GM12878 (cell line): Measurements from ENCODE around the gene SARDH. TPM values are rescaled to one million over a fixed set of nuclear protein-coding genes. Genes with fewer than 3 reads are reported as not detected.

Experiments used
- ATAC-seq: fragments of 200-7000 bp; cut with Tn5 transposase; 3 replicates; pipeline ENCODE4 v1.9.1; 2020; ENCODE audit warnings: mild to moderate bottlenecking, moderate library complexity
- BruUV-seq: library from RNA; stranded (reverse); fragments of 400-500 nt; replicated peaks from 2 replicates; lab custom pipeline; 2021; lab: Mats Ljungman, UMichigan
- CTCF ChIA-PET: fragments of 300-600 bp; sonication (Branson Sonifier 250); formaldehyde crosslinking; extraction: SDS; loops from one replicate; lab custom pipeline; 2021; ENCODE audit warnings: inconsistent platforms; lab: Yijun Ruan, JAX
- POLR2A ChIA-PET: fragments of 350-600 bp; formaldehyde crosslinking; extraction: SDS; loops from one replicate; lab custom pipeline; 2021; ENCODE audit warnings: inconsistent platforms; lab: Charles Lee
- RAD21 ChIA-PET: fragments of 300-600 bp; sonication (Branson Sonifier 250); formaldehyde crosslinking; loops from one replicate; lab custom pipeline; 2023; ENCODE audit warnings: antibody characterized with exemption; ENCODE audit not compliant: unreplicated experiment; lab: Charles Lee
- SMC1A ChIA-PET: fragments of 300-600 bp; sonication (Branson Sonifier 250); formaldehyde crosslinking; loops from one replicate; lab custom pipeline; 2023; ENCODE audit not compliant: unreplicated experiment, uncharacterized antibody; lab: Charles Lee
- DNase-seq: peaks from one replicate; pipeline ENCODE4 v3.0.0-alpha.2; 2011; ENCODE audit warnings: low read depth, low spot score
- FAIRE-seq: peaks from 3 replicates; lab custom pipeline; 2011; peaks lifted over from hg19 to GRCh38; lab: Jason Lieb, UNC
- H2AFZ ChIP-seq: 2 replicates; pipeline ENCODE4 v1.6.0; 2011; ENCODE audit warnings: low read depth, low read length, control low read depth; ENCODE audit not compliant: control insufficient read depth
- H3K27ac ChIP-seq: 2 replicates; pipeline ENCODE4 v1.5.1; 2011; ENCODE audit warnings: control low read depth; ENCODE audit not compliant: control insufficient read depth, insufficient read depth
- H3K27me3 ChIP-seq, 2 experiments: replicated peaks in 1 of 2; 2 replicates each; pipeline versions ENCODE4 v1.6.0 to v1.6.1; 2011; ENCODE audit warnings: low read length in 1 of 2; ENCODE audit not compliant: control insufficient read depth in 2 of 2, insufficient read depth in 2 of 2
- H3K36me3 ChIP-seq, 2 experiments: 2 replicates each; pipeline ENCODE4 v1.5.1; 2011; ENCODE audit warnings: low read length in 1 of 2; ENCODE audit not compliant: control insufficient read depth in 2 of 2, insufficient read depth in 2 of 2
- H3K4me1 ChIP-seq: 2 replicates; pipeline ENCODE4 v1.6.1; 2011; ENCODE audit warnings: mild to moderate bottlenecking, low read length, moderate library complexity, mixed read lengths; ENCODE audit not compliant: control insufficient read depth, insufficient read depth
- H3K4me2 ChIP-seq: 2 replicates; pipeline ENCODE4 v1.6.0; 2011; ENCODE audit warnings: control low read depth; ENCODE audit not compliant: control insufficient read depth, insufficient read depth
- H3K4me3 ChIP-seq: fragments of 200-600 bp; sonication (generic); 2 replicates; pipeline ENCODE4 v1.5.1; 2016
- H3K79me2 ChIP-seq: 2 replicates; pipeline ENCODE4 v1.6.0; 2011; ENCODE audit warnings: low read length; ENCODE audit not compliant: control insufficient read depth, insufficient read depth
- H3K9ac ChIP-seq: 2 replicates; pipeline ENCODE4 v1.8.0; 2011; ENCODE audit warnings: low read length, control low read depth, mixed read lengths; ENCODE audit not compliant: control insufficient read depth, insufficient read depth
- H3K9me3 ChIP-seq: replicated peaks from 3 replicates; pipeline ENCODE4 v1.5.1; 2011; ENCODE audit warnings: mild to moderate bottlenecking, low read length; ENCODE audit not compliant: control insufficient read depth, insufficient read depth
- H4K20me1 ChIP-seq: 2 replicates; pipeline ENCODE4 v1.6.0; 2011; ENCODE audit not compliant: control insufficient read depth, insufficient read depth
- BCL11A ChIP-seq: IDR thresholded peaks from 2 replicates; pipeline ENCODE4 v1.6.1; 2011; ENCODE audit warnings: low read depth, low read length
- CBX5 ChIP-seq: sonication (generic); IDR thresholded peaks from 2 replicates; pipeline ENCODE4 v1.6.1; 2016; ENCODE audit warnings: low read depth, moderate library complexity, mild to moderate bottlenecking, inconsistent platforms
- CREB1 ChIP-seq: IDR thresholded peaks from 2 replicates; pipeline ENCODE4 v1.6.1; 2012; ENCODE audit warnings: low read depth, mild to moderate bottlenecking, inconsistent platforms
- FOXK2 ChIP-seq: fragments of 450-650 bp; IDR thresholded peaks from 2 replicates; pipeline ENCODE4 v1.6.1; 2017; ENCODE audit warnings: mild to moderate bottlenecking, moderate library complexity
- FOXM1 ChIP-seq: IDR thresholded peaks from 2 replicates; pipeline ENCODE4 v1.6.1; 2012; ENCODE audit warnings: low read depth, mild to moderate bottlenecking, inconsistent platforms, low read length, moderate library complexity
- MYC ChIP-seq: IDR thresholded peaks from 2 replicates; pipeline ENCODE4 v1.6.1; 2011; ENCODE audit warnings: mild to moderate bottlenecking, low read length, moderate library complexity, inconsistent platforms; ENCODE audit not compliant: insufficient read depth, insufficient replicate concordance, insufficient read length, severe bottlenecking
- NFIC ChIP-seq: IDR thresholded peaks from 2 replicates; pipeline ENCODE4 v1.6.1; 2012; ENCODE audit warnings: low read depth, mild to moderate bottlenecking, inconsistent platforms, low read length, moderate library complexity
- PKNOX1 ChIP-seq: fragments of 450-650 bp; IDR thresholded peaks from 2 replicates; pipeline ENCODE4 v1.6.1; 2016; ENCODE audit warnings: mild to moderate bottlenecking
- PRDM15 ChIP-seq: fragments of 450-650 bp; formaldehyde crosslinking; IDR thresholded peaks from 2 replicates; pipeline ENCODE4 v1.4.0; 2020; ENCODE audit warnings: mild to moderate bottlenecking, moderate library complexity
- RELB ChIP-seq: fragments of 450-650 bp; IDR thresholded peaks from 2 replicates; pipeline ENCODE4 v1.6.1; 2017; ENCODE audit warnings: low read depth, mild to moderate bottlenecking, moderate library complexity
- SIN3A ChIP-seq: IDR thresholded peaks from 2 replicates; pipeline ENCODE4 v1.6.1; 2012; ENCODE audit warnings: low read depth, low read length, improper control_type of control experiment
- USF2 ChIP-seq: IDR thresholded peaks from 2 replicates; pipeline ENCODE4 v1.6.1; 2011; ENCODE audit warnings: low read depth, low read length, improper control_type of control experiment, borderline replicate concordance
- ZBTB11 ChIP-seq: fragments of 450-650 bp; formaldehyde crosslinking; IDR thresholded peaks from 2 replicates; pipeline ENCODE4 v1.5.0; 2022; ENCODE audit warnings: mild to moderate bottlenecking, missing genetic modification characterization
- ZNF24 ChIP-seq: fragments of 450-650 bp; IDR thresholded peaks from 2 replicates; pipeline ENCODE4 v1.6.1; 2017; ENCODE audit warnings: antibody characterized with exemption, mild to moderate bottlenecking
- WGBS: methylation state at CpG from one replicate; pipeline ENCODE4 v1.1.6; 2016; ENCODE audit warnings: low lambda C conversion rate; ENCODE audit not compliant: insufficient replicate concordance, insufficient coverage; ENCODE audit errors: missing lambda C conversion rate; 5-methylcytosine and 5-hydroxymethylcytosine counted together
- in situ Hi-C: fragments of 300-500 bp; cut with MboI; formaldehyde crosslinking; loops from 9 replicates; pipeline ENCODE4 v1.14.3; 2018; ENCODE audit warnings: mixed read lengths
- intact Hi-C: fragments of 100-400 bp; cut with micrococcal nuclease; formaldehyde crosslinking; loops from one replicate; pipeline ENCODE4 v1.14.2; 2022; ENCODE audit not compliant: unreplicated experiment
- polyA plus RNA-seq, 11 experiments: library from polyadenylated mRNA; depleted of rRNA in 4 of 11; unstranded in 6 of 11; stranded (reverse) in 5 of 11; fragments of >200 nt; fragmentation: Nextera tagmentation in 4 of 11; fragmentation: Illumina TruSeq in 1 of 11; extraction: Ambion mirVana in 4 of 11; extraction: Trizol in 1 of 11; gene quantifications; 1 replicate in 1 of 11; 2 replicates in 10 of 11; pipeline versions ENCODE4 v1.2.1 to v1.2.3, GENCODE V29; 2011 to 2016; ENCODE audit warnings: inconsistent platforms in 2 of 11, missing spikeins in 2 of 11, low read depth in 1 of 11
- total RNA-seq, 4 experiments: library from RNA; depleted of rRNA in 3 of 4; stranded (reverse); fragments of >200 nt in 3 of 4; fragmentation: Illumina TruSeq in 1 of 4; extraction: Trizol in 1 of 4; gene quantifications; 2 replicates each; pipeline versions ENCODE4 v1.2.1 to v1.2.3, GENCODE V29; 2013 to 2021

SARDH gene
- total and polyA plus RNA-seq, 10 of the 15 experiments (the other 5 are each of a cell fraction or from before 2014, with no cell fraction given), result 0.03 to 0.15 (median 0.10) TPM; not detected in 6

GRCh38 chr9:133631111-133631510 lies 107.0 kb downstream of the SARDH start:
- DNase-seq, result no peak
- Histone ChIP-seq H3K4me1 (no peaks in the 10 kb centered on the region), H3K9me3 (no peaks in the 10 kb centered on the region; the same call in 2 of the 3 replicates), H2AFZ (no peak overlapping the region), H4K20me1 (no peaks in the 10 kb centered on the region), H3K9ac (no peak overlapping the region), H3K4me3 (no peak overlapping the region), H3K79me2 (no peaks in the 10 kb centered on the region), H3K36me3 (no peaks in the 10 kb centered on the region), H3K4me2 (no peak overlapping the region), H3K27me3 (peaks cover 0 to 7% of the 10 kb centered on the region in 2 experiments; a peak in 2 of 4 replicates), H3K27ac (no peak overlapping the region)
- 45% methylated on average over 12 of the region's 12 CpGs for WGBS
- BruUV-seq, result no TSS peak
- intact Hi-C loops (no loop called here), in situ Hi-C loops (no loop called here)
- no peak for ATAC-seq
- POLR2A ChIA-PET, result no interaction called here
- SMC1A ChIA-PET, result no interaction called here
- FAIRE-seq, result no peak
- CTCF ChIA-PET, result interaction anchor here (0.7 kb wide), 1 partner anchor 283 kb away, joined by 3 read pairs; no protein-coding TSS in a partner anchor
- RAD21 ChIA-PET, result no interaction called here
- no peak for TF ChIP-seq FOXM1
- TF ChIP-seq NFIC, result no peak
- TF ChIP-seq CREB1, result no peak
- no peak for TF ChIP-seq RELB
- no peak for TF ChIP-seq ZNF24
- no peak for TF ChIP-seq MYC
- TF ChIP-seq SIN3A, result no peak
- TF ChIP-seq USF2, result no peak
- no peak for TF ChIP-seq ZBTB11
- no peak for TF ChIP-seq CBX5
- TF ChIP-seq BCL11A, result no peak
- TF ChIP-seq FOXK2, result no peak
- no peak for TF ChIP-seq PRDM15 (CRISPR knock-in tag)
- no peak for TF ChIP-seq PKNOX1
